Psoas muscle (tissue), 8 donors: ENCODE data around the gene USP40. TPM values are rescaled to one million over a fixed set of nuclear protein-coding genes. Genes with fewer than 3 reads are reported as not detected.

Experiments used
- ATAC-seq, 4 donors: fragments of 200-7000 bp; cut with Tn5 transposase; one replicate each; pipeline ENCODE4 v1.9.1; 2020; ENCODE audit warnings: moderate library complexity in 3 of 4, mild to moderate bottlenecking in 2 of 4
- DNase-seq, 2 donors: peaks; one replicate each; pipeline ENCODE4 v3.0.0-alpha.2; 2020
- H3K27ac ChIP-seq: fragments of 200-600 bp; one replicate; pipeline ENCODE4 v1.8.0; 2022
- H3K27me3 ChIP-seq, 3 donors: fragments of 200-600 bp in 1 of 3; one replicate each; pipeline versions ENCODE4 v1.6.1 to v1.8.0; 2013 to 2022; ENCODE audit warnings: low read length in 2 of 3, mild to moderate bottlenecking in 2 of 3, moderate library complexity in 1 of 3; ENCODE audit not compliant: insufficient read depth in 3 of 3
- H3K36me3 ChIP-seq, 2 donors: fragments of 200-600 bp in 1 of 2; one replicate each; pipeline versions ENCODE4 v1.6.1 to v1.8.0; 2013 to 2022; ENCODE audit warnings: low read depth in 1 of 2, mild to moderate bottlenecking in 1 of 2, moderate library complexity in 1 of 2; ENCODE audit not compliant: insufficient read depth in 1 of 2
- H3K4me1 ChIP-seq: fragments of 200-600 bp; one replicate; pipeline ENCODE4 v1.8.0; 2022
- H3K4me3 ChIP-seq: fragments of 200-600 bp; one replicate; pipeline ENCODE4 v1.8.0; 2022; ENCODE audit warnings: mild to moderate bottlenecking
- H3K9me3 ChIP-seq: fragments of 200-600 bp; one replicate; pipeline ENCODE4 v1.8.0; 2022
- CTCF ChIP-seq: fragments of 200-600 bp; IDR thresholded peaks from one replicate; pipeline ENCODE4 v1.8.0; 2022; ENCODE audit warnings: antibody characterized with exemption
- WGBS, 3 donors: extraction: QIAGEN DNeasy Blood & Tissue Kit; methylation state at CpG; one replicate each; pipeline versions ENCODE4 v1.1.6 to v1.1.7; 2013; 5-methylcytosine and 5-hydroxymethylcytosine counted together
- intact Hi-C, 2 donors: fragments of 100-400 bp; cut with DNase I; formaldehyde crosslinking; loops; one replicate each; pipeline versions ENCODE4 v1.11.0 to v1.14.2; 2022
- polyA plus RNA-seq, 3 donors: library from polyadenylated mRNA; stranded (reverse); fragments of 200-250 nt; gene quantifications; one replicate each; pipeline ENCODE4 v1.2.3, GENCODE V29; 2013
- total RNA-seq, 4 donors: library from RNA; stranded (reverse); fragmentation: NEBNext Ultra II Directional in 2 of 4; extraction: Animal tissue kit (Norgen Biotek cat#: 25700) in 2 of 4; gene quantifications; one replicate each; pipeline versions ENCODE4 v1.2.1 to v1.2.4, GENCODE V29; 2021 to 2023
- donor health status: healthy with polysubstance abuse.
- donor health status: DM: no; HTN: no; CAD: no; lungs with moderate emphysema.
- donor health status: Bipolar disorder and iron deficiency.
- donor health status: healthy.
- donor health status: DM: yes; HTN: yes; CAD: no.
- donor health status: DM: no; HTN: no; CAD: no.
- donor health status: DM: no; HTN: no; CAD: no.
- donor health status: DM: yes; HTN: yes; CAD: no.

The USP40 gene
- total and polyA plus RNA-seq, 7 donors: 9.1 to 23.3 (median 19.4) TPM

- DNase-seq (no peak), ATAC-seq (no peak)
- no peak for TF ChIP-seq CTCF
- Histone ChIP-seq H3K36me3 (peaks cover 2 to 100% of the 10 kb centered on the region in 2 donors), H3K4me1 (no peaks in the 10 kb centered on the region), H3K27me3 (no peaks in the 10 kb centered on the region), H3K4me3 (no peak overlapping the region), H3K27ac (no peak overlapping the region), H3K9me3 (no peaks in the 10 kb centered on the region)
- intact Hi-C loops: no loop called here
- 83 to 91% (median 86%) methylated on average over 9 of the region's 9 CpGs for WGBS, 3 donors
These were observed 78.7 kb downstream of the USP40 start for GRCh38 chr2:233487748-233488345.

GRCh38 chr2:233486778-233487552 lies 79.6 kb downstream of the USP40 start:
- peak in 2 of 4 donors; percentile 8 to 25 for ATAC-seq
- Histone ChIP-seq H3K27ac (no peak overlapping the region), H3K36me3 (peaks cover 0 to 100% of the 10 kb centered on the region in 2 donors)

GRCh38 chr2:233486357-233486756 lies 80.2 kb downstream of the USP40 start:
- TF ChIP-seq CTCF: no peak
- Histone ChIP-seq H3K36me3 (peaks cover 0 to 95% of the 10 kb centered on the region in 2 donors), H3K27ac (no peak overlapping the region), H3K4me3 (no peak overlapping the region), H3K27me3 (no peaks in the 10 kb centered on the region), H3K9me3 (no peaks in the 10 kb centered on the region), H3K4me1 (peaks cover 9% of the 10 kb centered on the region)
- intact Hi-C loops: no loop called here
- 93 to 96% (median 94%) methylated on average over 4 of the region's 4 CpGs for WGBS, 3 donors
- no peak for ATAC-seq
- DNase-seq: no peak

More at GRCh38 chr2:233486778-233487552, 79.6 kb downstream of the USP40 start:
- TF ChIP-seq CTCF: no peak
- Histone ChIP-seq H3K4me1 (peaks cover 3% of the 10 kb centered on the region), H3K27me3 (no peaks in the 10 kb centered on the region), H3K9me3 (no peaks in the 10 kb centered on the region), H3K4me3 (no peak overlapping the region)
- intact Hi-C loops: no loop called here
- 41 to 72% (median 57%) methylated on average over 4 of the region's 4 CpGs for WGBS, 3 donors
- DNase-seq: no peak

GRCh38 chr2:233485726-233486125 lies 80.9 kb downstream of the USP40 start:
- intact Hi-C loops: no loop called here
- 90 to 94% (median 91%) methylated on average over 15 of the region's 15 CpGs for WGBS, 3 donors
- DNase-seq: no peak
- peaks cover 0 to 89% of the 10 kb centered on the region in 2 donors for H3K36me3 ChIP-seq
- H3K4me3 ChIP-seq: no peak overlapping the region
- peaks cover 16% of the 10 kb centered on the region for H3K4me1 ChIP-seq
- H3K27me3 ChIP-seq: no peaks in the 10 kb centered on the region
- no peak for TF ChIP-seq CTCF
- H3K27ac ChIP-seq: no peak overlapping the region
- ATAC-seq: no peak
- no peaks in the 10 kb centered on the region for H3K9me3 ChIP-seq
